ENCODE data around the gene LELP1.

Gene LELP1

DNA sequence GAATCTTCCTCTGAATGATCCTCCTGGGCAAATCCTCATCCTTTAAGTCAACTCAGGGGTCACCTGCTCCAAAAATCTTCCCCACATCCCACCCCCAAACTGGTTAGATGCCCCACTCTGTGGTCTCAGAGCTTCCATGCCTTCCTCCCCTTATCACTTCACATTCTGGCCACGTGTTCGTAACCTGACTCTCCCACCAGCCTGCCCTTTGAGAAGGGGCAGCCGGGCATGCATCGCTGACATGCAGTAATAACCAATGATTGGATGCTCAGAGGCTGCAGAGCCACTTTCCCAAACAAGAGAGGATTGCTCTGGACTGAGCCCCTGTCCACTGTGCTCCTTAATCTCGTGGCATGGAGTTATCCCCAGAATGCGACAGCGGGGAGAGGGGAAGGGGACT is 7.0 kb downstream of the LELP1 start:
- Histone ChIP-seq H3K4me1 (ENCODE audit: low read length) (no peaks in the 10 kb centered on the region), H3K36me3 (replicated peaks; ENCODE audit: insufficient read depth, low read length) (no peaks in the 10 kb centered on the region)

DNA sequence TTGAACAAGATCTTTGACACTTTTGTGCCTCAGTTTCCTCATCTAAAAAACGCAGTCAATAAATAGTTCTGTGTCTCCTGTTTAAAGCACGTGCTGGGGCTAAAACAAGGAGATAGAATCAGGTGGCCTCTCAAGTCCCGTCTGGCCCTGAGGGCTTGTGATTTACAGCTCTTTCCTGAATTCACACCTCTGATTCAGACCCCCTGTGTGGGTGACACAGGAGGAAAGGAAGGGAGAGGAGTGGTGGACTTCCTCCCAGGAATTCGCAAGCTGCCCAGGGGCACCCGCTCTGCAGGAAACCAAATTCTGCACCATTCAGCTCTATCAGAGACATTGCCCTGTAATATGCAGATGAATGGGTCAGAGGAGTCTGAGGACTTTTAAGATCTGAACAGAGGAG is 9.0 kb downstream of the LELP1 start:
- TF ChIP-seq EZH2 (optimal IDR thresholded peaks at IDR 0.05; ENCODE audit: low read depth, low read length): no peak
- TF ChIP-seq EZH2phosphoT487 (IDR thresholded peaks at IDR 0.05; ENCODE audit: low read length): no peak
- TF ChIP-seq, protein P1, sequence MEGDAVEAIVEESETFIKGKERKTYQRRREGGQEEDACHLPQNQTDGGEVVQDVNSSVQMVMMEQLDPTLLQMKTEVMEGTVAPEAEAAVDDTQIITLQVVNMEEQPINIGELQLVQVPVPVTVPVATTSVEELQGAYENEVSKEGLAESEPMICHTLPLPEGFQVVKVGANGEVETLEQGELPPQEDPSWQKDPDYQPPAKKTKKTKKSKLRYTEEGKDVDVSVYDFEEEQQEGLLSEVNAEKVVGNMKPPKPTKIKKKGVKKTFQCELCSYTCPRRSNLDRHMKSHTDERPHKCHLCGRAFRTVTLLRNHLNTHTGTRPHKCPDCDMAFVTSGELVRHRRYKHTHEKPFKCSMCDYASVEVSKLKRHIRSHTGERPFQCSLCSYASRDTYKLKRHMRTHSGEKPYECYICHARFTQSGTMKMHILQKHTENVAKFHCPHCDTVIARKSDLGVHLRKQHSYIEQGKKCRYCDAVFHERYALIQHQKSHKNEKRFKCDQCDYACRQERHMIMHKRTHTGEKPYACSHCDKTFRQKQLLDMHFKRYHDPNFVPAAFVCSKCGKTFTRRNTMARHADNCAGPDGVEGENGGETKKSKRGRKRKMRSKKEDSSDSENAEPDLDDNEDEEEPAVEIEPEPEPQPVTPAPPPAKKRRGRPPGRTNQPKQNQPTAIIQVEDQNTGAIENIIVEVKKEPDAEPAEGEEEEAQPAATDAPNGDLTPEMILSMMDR (IDR thresholded peaks at IDR 0.05; ENCODE audit: low read length): no peak
- no peaks in the 10 kb centered on the region for H3K79me2 ChIP-seq (ENCODE audit: low read length)

More for the DNA sequence above, 7.0 kb downstream of the LELP1 start:
- TF ChIP-seq, protein P1 (IDR thresholded peaks at IDR 0.05; ENCODE audit: low read length): no peak
- Histone ChIP-seq H3F3A (ENCODE audit: insufficient read depth, low read length) (no peaks in the 10 kb centered on the region), H3K79me2 (ENCODE audit: low read length) (no peaks in the 10 kb centered on the region), H3K4me2 (ENCODE audit: low read depth, low read length) (no peak overlapping the region), H2AFZ (ENCODE audit: low read length) (no peak overlapping the region), H3K27ac (ENCODE audit: low read length) (no peak overlapping the region), H3K9me2 (replicated peaks; ENCODE audit: insufficient read depth, low read length) (no peaks in the 10 kb centered on the region), H3K9ac (ENCODE audit: low read length) (no peak overlapping the region), H3K27me3 (replicated peaks; ENCODE audit: insufficient read depth, low read length) (no peaks in the 10 kb centered on the region), H3K4me3 (ENCODE audit: low read length) (no peak overlapping the region), H4K20me1 (ENCODE audit: insufficient read depth, low read length) (no peaks in the 10 kb centered on the region), H3K9me3 (replicated peaks; ENCODE audit: insufficient read depth, low read length) (no peaks in the 10 kb centered on the region)
- DNase-seq: no peak

GRCh38 chr1:153213519-153213918 is 10.3 kb downstream of the LELP1 start:
- Histone ChIP-seq H3K9me3 (replicated peaks; ENCODE audit: insufficient read depth, low read length) (no peaks in the 10 kb centered on the region), H3K27me3 (replicated peaks; ENCODE audit: insufficient read depth, low read length) (no peaks in the 10 kb centered on the region), H3K4me3 (ENCODE audit: low read length) (no peak overlapping the region), H3K27ac (ENCODE audit: low read length) (no peak overlapping the region), H3K4me2 (ENCODE audit: low read depth, low read length) (no peak overlapping the region), H2AFZ (ENCODE audit: low read length) (no peak overlapping the region), H3K9ac (ENCODE audit: low read length) (no peak overlapping the region), H3F3A (ENCODE audit: insufficient read depth, low read length) (no peaks in the 10 kb centered on the region), H4K20me1 (ENCODE audit: insufficient read depth, low read length) (no peaks in the 10 kb centered on the region), H3K79me2 (ENCODE audit: low read length) (no peaks in the 10 kb centered on the region), H3K4me1 (ENCODE audit: low read length) (no peaks in the 10 kb centered on the region), H3K36me3 (replicated peaks; ENCODE audit: insufficient read depth, low read length) (no peaks in the 10 kb centered on the region), H3K9me2 (replicated peaks; ENCODE audit: insufficient read depth, low read length) (no peaks in the 10 kb centered on the region)
- no peak for DNase-seq
- TF ChIP-seq EZH2 (optimal IDR thresholded peaks at IDR 0.05; ENCODE audit: low read depth, low read length): no peak
- TF ChIP-seq EZH2phosphoT487 (IDR thresholded peaks at IDR 0.05; ENCODE audit: low read length): no peak
- TF ChIP-seq, protein P1 (IDR thresholded peaks at IDR 0.05; ENCODE audit: low read length): no peak

More for the DNA sequence above, 9.0 kb downstream of the LELP1 start:
- Histone ChIP-seq H3K9me3 (replicated peaks; ENCODE audit: insufficient read depth, low read length) (no peaks in the 10 kb centered on the region), H3K27me3 (replicated peaks; ENCODE audit: insufficient read depth, low read length) (no peaks in the 10 kb centered on the region), H3K36me3 (replicated peaks; ENCODE audit: insufficient read depth, low read length) (no peaks in the 10 kb centered on the region), H4K20me1 (ENCODE audit: insufficient read depth, low read length) (no peaks in the 10 kb centered on the region), H3K9me2 (replicated peaks; ENCODE audit: insufficient read depth, low read length) (no peaks in the 10 kb centered on the region), H3K9ac (ENCODE audit: low read length) (no peak overlapping the region), H3F3A (ENCODE audit: insufficient read depth, low read length) (no peaks in the 10 kb centered on the region), H3K4me3 (ENCODE audit: low read length) (no peak overlapping the region), H3K4me2 (ENCODE audit: low read depth, low read length) (no peak overlapping the region), H2AFZ (ENCODE audit: low read length) (no peak overlapping the region), H3K27ac (ENCODE audit: low read length) (no peak overlapping the region), H3K4me1 (ENCODE audit: low read length) (no peaks in the 10 kb centered on the region)
- no peak for DNase-seq

All from MM.1S (cell line).